Measurements from ENCODE around the gene PRPF6. TPM values are rescaled to one million over a fixed set of nuclear protein-coding genes. Genes with fewer than 3 reads are reported as not detected.

The PRPF6 gene
- total and polyA plus RNA-seq, 2 of the 13 experiments (the other 11 are each of a cell fraction or from before 2014, with no cell fraction given) = 63.7 to 101 TPM

DNA sequence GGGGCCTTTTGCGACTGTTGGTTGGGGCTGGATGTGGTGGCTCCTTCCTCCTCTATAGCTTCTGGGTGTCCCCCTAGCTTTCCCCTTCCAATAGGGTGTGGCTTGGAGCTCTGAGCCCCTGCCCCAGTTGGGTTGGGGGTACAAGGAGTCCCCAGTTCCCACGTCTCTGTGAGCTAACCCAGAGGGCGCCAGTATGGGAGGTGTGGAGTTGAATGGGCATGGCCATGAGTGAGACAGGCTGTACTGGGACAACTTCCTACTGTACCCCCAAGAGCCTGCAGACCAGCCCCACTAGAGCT is 56.2 kb downstream of the PRPF6 start (continued):
- TF ChIP-seq CHCHD3 (CRISPR knock-in tag; IDR thresholded peaks at IDR 0.05) (no peak), CREB1 (IDR thresholded peaks at IDR 0.05) (no peak), CREB1 (CRISPR knock-in tag; IDR thresholded peaks at IDR 0.05) (no peak), TOE1 (CRISPR knock-in tag; IDR thresholded peaks at IDR 0.05) (no peak), CBX1 (IDR thresholded peaks at IDR 0.05; ENCODE audit: low read depth) (no peak), NFIB (CRISPR knock-in tag; IDR thresholded peaks at IDR 0.05; ENCODE audit: borderline replicate concordance) (no peak), ZNF839 (CRISPR knock-in tag; IDR thresholded peaks at IDR 0.05; ENCODE audit: borderline replicate concordance) (no peak), ZNF883 (CRISPR knock-in tag; IDR thresholded peaks at IDR 0.05; ENCODE audit: not compliant biosample characterization) (peak; percentile 16), ZNF501 (CRISPR knock-in tag; IDR thresholded peaks at IDR 0.05) (no peak), ZKSCAN1 (IDR thresholded peaks at IDR 0.05; ENCODE audit: low read length) (no peak), ZNF614 (CRISPR knock-in tag; IDR thresholded peaks at IDR 0.05; ENCODE audit: borderline replicate concordance) (no peak), RFXANK (CRISPR knock-in tag; IDR thresholded peaks at IDR 0.05) (no peak), HNRNPLL (IDR thresholded peaks at IDR 0.05; ENCODE audit: low read depth, low read length, poor library complexity, severe bottlenecking) (no peak), MEIS2 (CRISPR knock-in tag; IDR thresholded peaks at IDR 0.05) (no peak; the same call in 1 of the 2 replicates), ZNF678 (CRISPR knock-in tag; IDR thresholded peaks at IDR 0.05) (peak; percentile 6; the same call in 1 of the 2 replicates), ZNF761 (CRISPR knock-in tag; conservative IDR thresholded peaks at IDR 0.05) (0 out of 2 replicates have a peak, but pooled peaks have one; percentile 3), ZNF136 (CRISPR knock-in tag; IDR thresholded peaks at IDR 0.05; ENCODE audit: low read depth) (0 out of 2 replicates have a peak, but pooled peaks have one; percentile 12), SPEN (CRISPR knock-in tag; IDR thresholded peaks at IDR 0.05; ENCODE audit: low read depth) (no peak)
- TF ChIP-seq, protein P1, sequence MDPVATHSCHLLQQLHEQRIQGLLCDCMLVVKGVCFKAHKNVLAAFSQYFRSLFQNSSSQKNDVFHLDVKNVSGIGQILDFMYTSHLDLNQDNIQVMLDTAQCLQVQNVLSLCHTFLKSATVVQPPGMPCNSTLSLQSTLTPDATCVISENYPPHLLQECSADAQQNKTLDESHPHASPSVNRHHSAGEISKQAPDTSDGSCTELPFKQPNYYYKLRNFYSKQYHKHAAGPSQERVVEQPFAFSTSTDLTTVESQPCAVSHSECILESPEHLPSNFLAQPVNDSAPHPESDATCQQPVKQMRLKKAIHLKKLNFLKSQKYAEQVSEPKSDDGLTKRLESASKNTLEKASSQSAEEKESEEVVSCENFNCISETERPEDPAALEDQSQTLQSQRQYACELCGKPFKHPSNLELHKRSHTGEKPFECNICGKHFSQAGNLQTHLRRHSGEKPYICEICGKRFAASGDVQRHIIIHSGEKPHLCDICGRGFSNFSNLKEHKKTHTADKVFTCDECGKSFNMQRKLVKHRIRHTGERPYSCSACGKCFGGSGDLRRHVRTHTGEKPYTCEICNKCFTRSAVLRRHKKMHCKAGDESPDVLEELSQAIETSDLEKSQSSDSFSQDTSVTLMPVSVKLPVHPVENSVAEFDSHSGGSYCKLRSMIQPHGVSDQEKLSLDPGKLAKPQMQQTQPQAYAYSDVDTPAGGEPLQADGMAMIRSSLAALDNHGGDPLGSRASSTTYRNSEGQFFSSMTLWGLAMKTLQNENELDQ (CRISPR knock-in tag; IDR thresholded peaks at IDR 0.05; ENCODE audit: borderline replicate concordance) = no peak
- TF ChIP-seq, protein P2, sequence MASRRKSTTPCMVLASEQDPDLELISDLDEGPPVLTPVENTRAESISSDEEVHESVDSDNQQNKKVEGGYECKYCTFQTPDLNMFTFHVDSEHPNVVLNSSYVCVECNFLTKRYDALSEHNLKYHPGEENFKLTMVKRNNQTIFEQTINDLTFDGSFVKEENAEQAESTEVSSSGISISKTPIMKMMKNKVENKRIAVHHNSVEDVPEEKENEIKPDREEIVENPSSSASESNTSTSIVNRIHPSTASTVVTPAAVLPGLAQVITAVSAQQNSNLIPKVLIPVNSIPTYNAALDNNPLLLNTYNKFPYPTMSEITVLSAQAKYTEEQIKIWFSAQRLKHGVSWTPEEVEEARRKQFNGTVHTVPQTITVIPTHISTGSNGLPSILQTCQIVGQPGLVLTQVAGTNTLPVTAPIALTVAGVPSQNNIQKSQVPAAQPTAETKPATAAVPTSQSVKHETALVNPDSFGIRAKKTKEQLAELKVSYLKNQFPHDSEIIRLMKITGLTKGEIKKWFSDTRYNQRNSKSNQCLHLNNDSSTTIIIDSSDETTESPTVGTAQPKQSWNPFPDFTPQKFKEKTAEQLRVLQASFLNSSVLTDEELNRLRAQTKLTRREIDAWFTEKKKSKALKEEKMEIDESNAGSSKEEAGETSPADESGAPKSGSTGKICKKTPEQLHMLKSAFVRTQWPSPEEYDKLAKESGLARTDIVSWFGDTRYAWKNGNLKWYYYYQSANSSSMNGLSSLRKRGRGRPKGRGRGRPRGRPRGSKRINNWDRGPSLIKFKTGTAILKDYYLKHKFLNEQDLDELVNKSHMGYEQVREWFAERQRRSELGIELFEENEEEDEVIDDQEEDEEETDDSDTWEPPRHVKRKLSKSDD (CRISPR knock-in tag; IDR thresholded peaks at IDR 0.05; ENCODE audit: low read depth) = no peak
- TF ChIP-seq, protein P3, sequence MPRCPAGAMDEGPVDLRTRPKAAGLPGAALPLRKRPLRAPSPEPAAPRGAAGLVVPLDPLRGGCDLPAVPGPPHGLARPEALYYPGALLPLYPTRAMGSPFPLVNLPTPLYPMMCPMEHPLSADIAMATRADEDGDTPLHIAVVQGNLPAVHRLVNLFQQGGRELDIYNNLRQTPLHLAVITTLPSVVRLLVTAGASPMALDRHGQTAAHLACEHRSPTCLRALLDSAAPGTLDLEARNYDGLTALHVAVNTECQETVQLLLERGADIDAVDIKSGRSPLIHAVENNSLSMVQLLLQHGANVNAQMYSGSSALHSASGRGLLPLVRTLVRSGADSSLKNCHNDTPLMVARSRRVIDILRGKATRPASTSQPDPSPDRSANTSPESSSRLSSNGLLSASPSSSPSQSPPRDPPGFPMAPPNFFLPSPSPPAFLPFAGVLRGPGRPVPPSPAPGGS (CRISPR knock-in tag; IDR thresholded peaks at IDR 0.05) = no peak
- TF ChIP-seq, protein P4, sequence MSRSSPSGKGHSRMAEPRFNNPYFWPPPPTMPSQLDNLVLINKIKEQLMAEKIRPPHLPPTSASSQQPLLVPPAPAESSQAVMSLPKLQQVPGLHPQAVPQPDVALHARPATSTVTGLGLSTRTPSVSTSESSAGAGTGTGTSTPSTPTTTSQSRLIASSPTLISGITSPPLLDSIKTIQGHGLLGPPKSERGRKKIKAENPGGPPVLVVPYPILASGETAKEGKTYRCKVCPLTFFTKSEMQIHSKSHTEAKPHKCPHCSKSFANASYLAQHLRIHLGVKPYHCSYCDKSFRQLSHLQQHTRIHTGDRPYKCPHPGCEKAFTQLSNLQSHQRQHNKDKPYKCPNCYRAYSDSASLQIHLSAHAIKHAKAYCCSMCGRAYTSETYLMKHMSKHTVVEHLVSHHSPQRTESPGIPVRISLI (CRISPR knock-in tag; IDR thresholded peaks at IDR 0.05; ENCODE audit: borderline replicate concordance) = no peak
- TF ChIP-seq, protein P5, sequence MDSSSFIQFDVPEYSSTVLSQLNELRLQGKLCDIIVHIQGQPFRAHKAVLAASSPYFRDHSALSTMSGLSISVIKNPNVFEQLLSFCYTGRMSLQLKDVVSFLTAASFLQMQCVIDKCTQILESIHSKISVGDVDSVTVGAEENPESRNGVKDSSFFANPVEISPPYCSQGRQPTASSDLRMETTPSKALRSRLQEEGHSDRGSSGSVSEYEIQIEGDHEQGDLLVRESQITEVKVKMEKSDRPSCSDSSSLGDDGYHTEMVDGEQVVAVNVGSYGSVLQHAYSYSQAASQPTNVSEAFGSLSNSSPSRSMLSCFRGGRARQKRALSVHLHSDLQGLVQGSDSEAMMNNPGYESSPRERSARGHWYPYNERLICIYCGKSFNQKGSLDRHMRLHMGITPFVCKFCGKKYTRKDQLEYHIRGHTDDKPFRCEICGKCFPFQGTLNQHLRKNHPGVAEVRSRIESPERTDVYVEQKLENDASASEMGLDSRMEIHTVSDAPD (CRISPR knock-in tag; IDR thresholded peaks at IDR 0.05) = no peak

All from HepG2 (cell line).